PC-3 (cell line): ENCODE data around the gene MAP2K7.

Experiments
- CTCF ChIP-seq: fragments of 300-600 bp; sonication (generic); conservative IDR thresholded peaks from 2 replicates; pipeline ENCODE4 v1.5.1; 2017; ENCODE audit warnings: antibody characterized with exemption, low read depth, mild to moderate bottlenecking, low read length
- EZH2phosphoT487 ChIP-seq: fragments of 300-600 bp; sonication (generic); IDR thresholded peaks from 2 replicates; pipeline ENCODE4 v1.6.1; 2018; ENCODE audit warnings: mild to moderate bottlenecking, antibody characterized with exemption, low read length, borderline replicate concordance

- TF ChIP-seq CTCF (no peak), EZH2phosphoT487 (no peak)
Measured at GRCh38 chr19:7908078-7908699, 4.5 kb downstream of the MAP2K7 start.
